IPS-20b (cell line): Measurements from ENCODE around the gene DDAH2.

Experiments
- H3K27ac ChIP-seq: one replicate; pipeline ENCODE4 v1.5.1; 2013; ENCODE audit warnings: low read length
- H3K27me3 ChIP-seq: 2 replicates; pipeline ENCODE4 v1.6.1; 2013; ENCODE audit warnings: mild to moderate bottlenecking, low read length, inconsistent platforms; ENCODE audit not compliant: insufficient read depth
- H3K36me3 ChIP-seq: 2 replicates; pipeline ENCODE4 v1.6.1; 2013; ENCODE audit warnings: low read depth, mild to moderate bottlenecking, inconsistent platforms, low read length, moderate library complexity; ENCODE audit not compliant: insufficient read depth
- H3K4me1 ChIP-seq: 2 replicates; pipeline ENCODE4 v1.6.1; 2013; ENCODE audit warnings: mild to moderate bottlenecking, control low read depth, inconsistent platforms, low read length, moderate library complexity; ENCODE audit not compliant: insufficient read depth
- H3K4me3 ChIP-seq: 2 replicates; pipeline ENCODE4 v1.5.1; 2013; ENCODE audit warnings: mild to moderate bottlenecking, low read length, inconsistent platforms
- H3K9ac ChIP-seq: 2 replicates; pipeline ENCODE4 v1.6.1; 2013; ENCODE audit warnings: low read depth, mild to moderate bottlenecking, inconsistent platforms, low read length, moderate library complexity
- H3K9me3 ChIP-seq: 2 replicates; pipeline ENCODE4 v1.6.1; 2013; ENCODE audit warnings: mild to moderate bottlenecking, low read depth, low read length, inconsistent platforms; ENCODE audit not compliant: insufficient read depth

DDAH2 gene

DNA sequence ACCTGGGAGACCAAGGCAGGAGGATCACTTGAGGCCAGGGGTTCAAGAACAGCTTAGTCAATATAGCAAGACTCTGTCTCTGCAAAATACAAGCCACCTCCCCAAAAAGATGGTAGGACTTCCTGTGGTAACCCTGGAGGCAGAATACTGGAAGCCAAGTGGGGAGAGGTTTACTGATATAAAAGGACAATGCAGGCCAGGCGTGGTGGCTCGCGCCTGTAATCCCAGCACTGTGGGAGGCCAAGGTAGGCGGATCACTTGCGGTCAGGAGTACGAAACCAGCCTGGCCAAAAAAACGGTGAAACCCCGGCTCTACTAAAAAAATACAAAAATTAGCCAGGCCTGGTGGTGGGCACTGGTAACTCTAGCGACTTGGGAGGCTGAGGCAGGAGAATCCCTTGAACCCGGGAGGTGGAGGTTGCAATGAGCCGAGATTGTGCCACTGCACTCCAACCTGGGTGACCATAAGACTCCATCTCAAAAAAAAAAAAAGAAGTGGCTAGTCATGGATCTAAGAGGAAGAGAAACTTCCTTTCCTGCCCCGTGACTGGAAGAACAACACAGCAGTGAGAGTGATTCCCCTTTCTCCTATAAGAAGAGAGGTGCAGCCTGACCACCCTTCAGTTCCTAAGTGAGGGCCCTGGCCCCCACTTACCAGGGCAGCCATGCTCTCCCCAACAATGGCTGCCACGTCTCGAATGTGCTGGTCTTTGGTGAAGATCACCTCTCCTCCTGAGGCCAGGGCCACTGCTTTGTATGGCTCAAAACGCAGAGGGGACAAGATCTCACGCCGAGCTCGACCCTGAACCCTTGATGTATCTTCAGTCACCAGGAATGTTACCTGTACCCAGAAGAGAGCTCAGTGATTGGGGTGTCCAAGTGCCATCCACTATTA lies 39.5 kb upstream of the DDAH2 start:
- H3K9ac ChIP-seq = no peak overlapping the region

DNA sequence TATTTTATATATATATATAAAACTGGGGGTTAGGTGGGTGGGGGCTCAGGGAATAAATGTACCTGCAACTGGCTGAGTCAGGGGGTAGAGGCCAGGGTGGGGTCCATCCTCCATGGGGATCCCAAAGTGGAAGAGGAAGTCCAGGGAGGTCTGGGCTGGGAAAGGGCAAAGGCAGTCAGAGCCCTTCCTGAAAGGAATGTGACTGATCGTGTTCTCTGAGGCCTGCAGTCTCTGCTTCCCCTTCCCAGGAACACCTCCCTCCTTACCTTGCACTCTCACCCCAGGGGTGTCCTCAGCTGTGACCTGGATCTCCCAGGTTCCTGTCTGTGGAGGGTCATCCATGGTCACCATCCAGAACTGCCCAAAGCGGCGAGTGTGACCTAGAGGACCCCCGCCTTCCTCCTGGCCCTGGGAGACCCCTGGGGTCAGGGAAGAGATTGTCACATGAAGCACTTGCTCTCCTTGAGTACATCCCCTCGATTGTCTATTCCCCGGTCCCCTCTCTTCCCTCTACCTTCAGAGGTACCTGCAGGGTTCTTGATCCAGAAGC lies 38.1 kb upstream of the DDAH2 start:
- Histone ChIP-seq H3K9me3 (no peaks in the 10 kb centered on the region), H3K27me3 (no peaks in the 10 kb centered on the region; the same call in 1 of the 2 replicates), H3K4me3 (no peak overlapping the region), H3K4me1 (peaks cover 7% of the 10 kb centered on the region; the same call in 1 of the 2 replicates), H3K27ac (no peak overlapping the region), H3K36me3 (peaks cover 4% of the 10 kb centered on the region), H3K9ac (no peak overlapping the region)

More for the DNA sequence above, 39.5 kb upstream of the DDAH2 start:
- Histone ChIP-seq H3K9me3 (no peaks in the 10 kb centered on the region), H3K36me3 (no peaks in the 10 kb centered on the region; the same call in 1 of the 2 replicates), H3K4me1 (0 out of 2 replicates have a peak, but pooled peaks cover 2% of the 10 kb centered on the region), H3K27ac (no peak overlapping the region), H3K4me3 (no peak overlapping the region), H3K27me3 (no peaks in the 10 kb centered on the region; the same call in 1 of the 2 replicates)

DNA sequence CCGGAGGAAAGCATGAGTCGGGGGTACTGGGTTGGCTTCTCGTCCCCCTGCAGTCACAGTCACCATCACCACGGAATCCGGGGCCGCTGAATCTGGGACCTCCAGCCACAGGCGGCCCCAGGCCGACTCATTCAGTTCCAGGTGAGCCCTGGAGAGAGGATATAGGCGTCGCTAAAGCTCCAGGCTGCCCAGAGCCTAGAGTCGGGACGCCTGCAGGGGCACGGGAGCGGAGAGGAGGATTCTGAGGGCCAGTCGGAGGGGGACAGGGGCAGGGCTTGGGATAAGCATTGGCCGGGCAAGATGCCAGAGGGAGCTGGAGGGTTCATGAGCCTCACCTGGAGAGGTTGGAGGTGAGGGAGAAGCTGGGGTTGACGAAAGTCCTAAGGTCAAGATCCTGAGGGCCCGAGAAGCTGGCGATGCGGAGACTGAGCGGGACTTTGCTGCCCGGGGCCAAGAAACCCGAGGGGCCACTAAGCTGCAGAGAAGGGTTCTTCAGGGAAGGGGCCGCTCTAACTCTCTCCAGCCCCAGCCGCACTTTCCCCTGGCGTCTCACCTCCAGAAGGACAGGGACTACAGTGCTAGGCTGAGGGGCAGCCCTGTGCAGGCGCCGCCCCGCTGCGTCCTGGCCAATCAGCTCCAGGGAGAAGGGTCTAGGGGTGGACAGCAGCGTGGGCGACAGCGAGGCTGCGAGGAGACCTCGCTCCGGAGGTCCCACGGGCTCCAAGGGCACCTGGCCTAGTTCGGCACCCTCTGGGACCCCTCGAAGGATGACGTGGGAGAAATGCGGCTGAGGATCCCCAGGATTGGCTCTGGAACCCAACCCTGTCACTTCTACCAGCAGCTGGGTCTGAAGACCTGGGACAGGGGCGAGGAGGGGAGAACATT lies 37.1 kb upstream of the DDAH2 start:
- Histone ChIP-seq H3K4me3 (peak overlapping the region; percentile 58; the same call in 1 of the 2 replicates), H3K9me3 (no peaks in the 10 kb centered on the region), H3K9ac (peak overlapping the region; percentile 23; the same call in 1 of the 2 replicates), H3K4me1 (peaks cover 7% of the 10 kb centered on the region; the same call in 1 of the 2 replicates), H3K36me3 (peaks cover 12% of the 10 kb centered on the region), H3K27me3 (no peaks in the 10 kb centered on the region; the same call in 1 of the 2 replicates), H3K27ac (no peak overlapping the region)

DNA sequence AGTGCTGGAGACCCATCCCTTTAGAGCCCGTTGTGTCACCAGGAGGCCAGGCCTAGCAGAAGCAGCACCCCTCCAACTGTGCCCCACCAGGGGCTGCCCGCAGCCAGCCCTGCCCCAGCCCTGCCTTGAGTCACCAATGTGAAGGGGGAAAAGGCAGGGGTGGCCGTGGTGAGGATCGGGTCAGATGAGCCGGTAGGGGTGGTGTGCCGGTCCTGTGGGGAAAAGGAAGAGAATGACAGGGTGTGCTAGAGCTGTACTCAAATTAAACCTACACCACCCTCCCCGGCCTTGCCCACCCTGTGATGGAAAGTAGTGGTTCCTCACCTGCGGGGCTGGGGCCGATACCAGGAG lies 36.4 kb upstream of the DDAH2 start:
- peaks cover 7% of the 10 kb centered on the region; the same call in 1 of the 2 replicates for H3K4me1 ChIP-seq
- H3K27me3 ChIP-seq = no peaks in the 10 kb centered on the region; the same call in 1 of the 2 replicates
- no peak overlapping the region for H3K27ac ChIP-seq
- H3K36me3 ChIP-seq = peaks cover 12% of the 10 kb centered on the region
- no peak overlapping the region for H3K4me3 ChIP-seq
- no peaks in the 10 kb centered on the region for H3K9me3 ChIP-seq
- H3K9ac ChIP-seq = no peak overlapping the region

DNA sequence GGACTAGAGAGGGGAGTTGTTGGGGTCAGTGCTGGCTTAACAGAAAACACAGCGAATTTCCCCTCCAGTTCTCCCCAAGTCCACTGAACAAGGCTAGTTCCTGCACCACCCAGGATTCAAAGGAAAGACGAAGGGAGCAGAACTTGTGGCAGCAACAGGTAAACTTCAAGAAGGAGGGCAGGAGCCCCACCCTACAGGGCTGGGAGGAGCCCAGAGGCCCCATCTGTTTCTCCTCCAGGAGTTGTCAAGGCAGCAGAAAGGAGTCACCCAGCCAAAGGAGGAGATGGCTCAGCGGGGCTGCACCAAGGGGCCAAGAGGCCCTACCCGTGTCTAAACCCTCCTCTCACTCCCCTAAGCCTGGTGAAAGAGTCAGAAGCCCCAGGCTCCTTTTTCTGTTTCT lies 35.1 kb upstream of the DDAH2 start:
- Histone ChIP-seq H3K27me3 (no peaks in the 10 kb centered on the region; the same call in 1 of the 2 replicates), H3K9ac (no peak overlapping the region), H3K4me3 (no peak overlapping the region), H3K4me1 (peaks cover 7% of the 10 kb centered on the region; the same call in 1 of the 2 replicates), H3K36me3 (peaks cover 17% of the 10 kb centered on the region), H3K27ac (no peak overlapping the region), H3K9me3 (no peaks in the 10 kb centered on the region)

DNA sequence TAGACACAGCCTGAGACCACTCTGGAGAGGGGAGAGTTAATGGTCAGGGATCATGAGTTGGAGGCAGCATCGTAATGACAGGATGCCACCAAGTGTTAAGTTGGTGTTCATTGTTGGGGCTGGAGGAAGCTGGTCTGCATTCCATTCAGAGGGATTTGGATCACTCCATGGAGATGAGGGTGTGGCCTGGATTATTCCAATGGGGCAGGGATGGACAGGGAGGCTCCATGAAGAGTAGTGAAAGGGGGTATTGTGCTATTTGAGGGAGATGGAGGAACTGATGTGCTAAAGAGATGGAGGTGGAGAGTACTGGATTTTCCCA lies 34.5 kb upstream of the DDAH2 start:
- H3K4me3 ChIP-seq = no peak overlapping the region
- peaks cover 21% of the 10 kb centered on the region for H3K36me3 ChIP-seq
- no peak overlapping the region; the same call in 1 of the 2 replicates for H3K9ac ChIP-seq
- no peak overlapping the region for H3K27ac ChIP-seq
- H3K27me3 ChIP-seq = no peaks in the 10 kb centered on the region; the same call in 1 of the 2 replicates
- no peaks in the 10 kb centered on the region for H3K9me3 ChIP-seq
- peaks cover 7% of the 10 kb centered on the region; the same call in 1 of the 2 replicates for H3K4me1 ChIP-seq

DNA sequence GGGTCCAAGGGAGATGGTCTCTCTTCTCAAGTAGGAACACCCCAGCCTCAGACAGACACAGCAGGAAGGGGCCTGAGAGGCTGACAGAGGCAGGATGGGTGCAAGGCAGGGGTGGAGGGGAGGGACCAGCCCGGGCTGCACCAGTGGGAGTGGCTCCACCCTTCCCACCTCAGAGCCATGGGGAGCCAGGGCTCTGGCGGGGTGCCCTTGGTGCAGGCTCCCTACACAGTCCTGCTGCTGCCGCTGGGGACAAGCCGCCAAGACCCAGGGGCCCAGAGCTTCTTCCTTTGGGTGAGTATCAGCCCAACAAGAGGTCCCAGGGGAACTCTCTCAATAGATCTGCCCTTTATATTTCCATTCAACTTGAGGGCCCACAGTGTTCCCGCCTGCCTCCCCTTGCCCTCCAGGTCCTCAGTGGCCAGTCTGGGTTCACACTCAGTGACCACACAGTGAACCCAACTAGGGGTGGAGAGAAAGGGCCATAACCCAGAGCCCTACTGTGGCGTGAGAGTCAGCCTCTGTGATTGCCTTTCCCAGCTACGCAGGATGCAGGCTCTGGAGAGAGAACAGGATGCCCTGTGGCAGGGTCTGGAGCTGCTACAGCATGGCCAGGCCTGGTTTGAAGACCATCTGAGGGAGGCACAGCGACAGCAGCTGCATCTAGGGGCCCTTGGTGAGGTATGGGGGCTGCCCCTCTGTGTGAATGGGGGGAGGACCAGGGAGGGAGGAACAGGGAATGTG lies 33.9 kb upstream of the DDAH2 start:
- no peaks in the 10 kb centered on the region for H3K9me3 ChIP-seq
- H3K36me3 ChIP-seq = peaks cover 21% of the 10 kb centered on the region
- H3K27ac ChIP-seq = no peak overlapping the region
- no peak overlapping the region for H3K4me3 ChIP-seq
- no peak overlapping the region; the same call in 1 of the 2 replicates for H3K9ac ChIP-seq
- no peaks in the 10 kb centered on the region; the same call in 1 of the 2 replicates for H3K27me3 ChIP-seq
- H3K4me1 ChIP-seq = peaks cover 7% of the 10 kb centered on the region; the same call in 1 of the 2 replicates

DNA sequence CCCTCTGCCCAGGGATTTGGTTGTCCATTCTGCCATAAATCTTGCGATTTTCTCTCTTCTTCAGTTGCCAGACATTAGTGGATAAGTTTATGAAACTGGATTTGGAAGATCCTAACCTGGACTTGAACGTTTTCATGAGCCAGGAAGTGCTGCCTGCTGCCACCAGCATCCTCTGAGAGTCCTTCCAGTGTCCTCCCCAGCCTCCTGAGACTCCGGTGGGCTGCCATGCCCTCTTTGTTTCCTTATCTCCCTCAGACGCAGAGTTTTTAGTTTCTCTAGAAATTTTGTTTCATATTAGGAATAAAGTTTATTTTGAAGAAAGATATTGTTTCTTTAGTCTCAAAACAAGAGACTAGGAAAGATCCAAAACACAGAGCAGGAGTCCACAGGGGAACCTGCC lies 33.3 kb upstream of the DDAH2 start, which contains the start of gene SAPCD1:
Gene SAPCD1, plus strand, starts transcription at position 301 of the 400 bp plus-strand sequence. CDS start 399 bp downstream, outside the sequence.
- Histone ChIP-seq H3K27ac (no peak within 1 kb of the TSS), H3K4me3 (no peak within 1 kb of the TSS), H3K36me3 (peaks cover 21% of the 10 kb centered on the region), H3K9me3 (no peaks in the 10 kb centered on the region), H3K9ac (no peak within 1 kb of the TSS; the same call in 1 of the 2 replicates), H3K27me3 (no peaks in the 10 kb centered on the region; the same call in 1 of the 2 replicates), H3K4me1 (peaks cover 7% of the 10 kb centered on the region; the same call in 1 of the 2 replicates)

DNA sequence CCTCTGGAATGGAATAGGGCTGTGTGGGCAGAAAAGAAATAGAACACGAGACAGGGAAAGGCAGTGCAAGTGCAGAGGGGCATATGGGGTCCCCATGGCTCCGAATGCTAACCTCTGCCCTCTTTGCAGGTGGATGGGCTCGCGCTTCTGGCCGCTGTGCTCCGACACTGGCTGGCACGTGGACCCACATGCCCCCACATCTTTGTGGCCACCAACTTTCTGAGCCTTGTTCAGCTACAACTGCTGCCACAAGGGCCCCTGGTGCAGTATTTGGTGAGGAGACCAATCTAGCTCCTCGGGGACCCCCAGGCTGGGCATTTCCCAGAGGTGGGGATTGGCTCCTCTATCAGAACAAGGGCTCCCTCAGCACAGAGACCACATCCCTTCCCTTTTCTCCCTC lies 32.2 kb upstream of the DDAH2 start:
- Histone ChIP-seq H3K4me1 (peaks cover 7% of the 10 kb centered on the region; the same call in 1 of the 2 replicates), H3K27ac (no peak overlapping the region)

DNA sequence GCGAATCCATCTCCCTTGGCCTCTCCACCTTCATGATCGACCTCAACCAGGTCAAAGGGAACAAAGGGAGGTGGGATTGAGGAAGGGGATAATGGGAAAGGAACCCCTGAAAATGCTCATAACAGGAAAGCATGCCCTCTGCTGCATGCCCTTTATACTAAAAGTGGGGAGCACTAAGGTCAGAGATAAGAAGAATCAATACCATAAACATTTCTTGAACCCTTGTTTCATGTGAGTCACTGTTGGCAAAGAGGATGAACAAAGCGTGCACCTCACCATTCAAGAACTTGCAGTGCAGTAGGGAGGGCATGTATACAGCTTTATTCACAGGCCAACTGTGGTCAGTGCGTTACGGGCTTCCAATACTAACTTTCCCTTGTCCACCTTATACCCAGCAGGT lies 31.7 kb upstream of the DDAH2 start:
- no peak overlapping the region for H3K27ac ChIP-seq
- no peak overlapping the region for H3K4me3 ChIP-seq
- H3K9me3 ChIP-seq = no peaks in the 10 kb centered on the region
- peaks cover 21% of the 10 kb centered on the region for H3K36me3 ChIP-seq
- peaks cover 7% of the 10 kb centered on the region; the same call in 1 of the 2 replicates for H3K4me1 ChIP-seq
- H3K9ac ChIP-seq = no peak overlapping the region
- no peaks in the 10 kb centered on the region for H3K27me3 ChIP-seq

More for the DNA sequence above, 32.2 kb upstream of the DDAH2 start:
- Histone ChIP-seq H3K36me3 (peaks cover 21% of the 10 kb centered on the region), H3K4me3 (no peak overlapping the region), H3K9me3 (no peaks in the 10 kb centered on the region), H3K27me3 (no peaks in the 10 kb centered on the region), H3K9ac (no peak overlapping the region)
